ENCODE data around the gene RBMS1. TPM values are rescaled to one million over a fixed set of nuclear protein-coding genes. Genes with fewer than 3 reads are reported as not detected.
A peak's percentile ranks its signal among the peaks of the same experiment; 100 is the strongest.

Gene RBMS1
- total RNA-seq, 1 experiment from 2014 or later: 118 TPM

DNA sequence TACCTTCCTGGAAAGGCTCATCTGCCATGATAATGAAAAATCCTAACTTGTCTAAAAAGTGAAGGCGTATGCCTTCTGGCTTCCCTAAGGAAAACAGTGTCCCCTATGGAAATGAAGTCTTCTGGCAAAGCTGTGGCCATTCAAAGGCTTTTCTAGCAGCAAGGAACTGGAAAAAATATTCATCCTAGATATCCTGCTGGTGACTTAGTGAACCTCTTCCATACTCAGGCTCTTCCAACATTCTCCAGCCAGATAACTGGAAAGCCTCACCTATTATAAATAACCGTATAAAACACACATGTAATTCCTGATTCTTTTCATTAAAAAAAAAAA is 84.7 kb downstream of the RBMS1 start:
- peak; percentile 37 for DNase-seq (ENCODE audit: low read depth)

DNA sequence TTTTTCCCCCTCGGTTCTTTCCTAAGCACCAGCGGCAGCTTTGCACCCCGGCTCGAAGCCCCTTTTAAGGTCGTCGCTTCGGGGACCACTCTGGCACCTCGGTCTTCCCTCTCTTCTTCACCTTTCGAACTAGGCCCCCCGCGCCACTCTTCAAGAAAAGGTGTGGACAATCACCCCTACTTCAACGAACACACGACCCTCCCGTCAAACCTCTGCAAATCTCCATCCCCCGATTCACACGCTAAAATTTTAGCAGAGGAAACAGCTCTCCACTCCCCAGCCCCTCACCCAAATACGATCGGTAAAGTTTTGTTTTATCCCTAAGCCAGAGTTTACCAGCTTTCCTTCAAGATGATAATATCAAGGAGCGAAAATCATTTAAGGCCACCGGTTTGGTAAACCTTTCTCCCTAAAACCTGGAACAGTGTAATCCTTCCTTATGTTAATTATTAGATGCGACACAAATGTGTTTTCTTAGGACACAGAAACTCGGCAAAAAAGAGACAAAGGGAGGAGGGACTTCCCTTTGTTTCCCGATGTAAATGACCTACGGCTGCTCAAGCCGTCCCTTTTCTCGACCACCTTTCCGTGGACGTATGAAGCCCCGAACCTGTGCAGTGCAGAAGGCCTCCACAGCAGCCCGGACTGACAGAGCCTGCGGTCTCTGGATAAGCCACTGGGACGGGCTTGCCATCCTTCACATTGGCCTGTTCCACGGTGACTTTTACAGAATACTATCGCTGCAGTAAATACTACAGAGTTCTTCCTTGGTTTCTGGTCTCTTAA is 85.2 kb downstream of the RBMS1 start:
- peak; percentile 37 for DNase-seq (ENCODE audit: low read depth)

DNA sequence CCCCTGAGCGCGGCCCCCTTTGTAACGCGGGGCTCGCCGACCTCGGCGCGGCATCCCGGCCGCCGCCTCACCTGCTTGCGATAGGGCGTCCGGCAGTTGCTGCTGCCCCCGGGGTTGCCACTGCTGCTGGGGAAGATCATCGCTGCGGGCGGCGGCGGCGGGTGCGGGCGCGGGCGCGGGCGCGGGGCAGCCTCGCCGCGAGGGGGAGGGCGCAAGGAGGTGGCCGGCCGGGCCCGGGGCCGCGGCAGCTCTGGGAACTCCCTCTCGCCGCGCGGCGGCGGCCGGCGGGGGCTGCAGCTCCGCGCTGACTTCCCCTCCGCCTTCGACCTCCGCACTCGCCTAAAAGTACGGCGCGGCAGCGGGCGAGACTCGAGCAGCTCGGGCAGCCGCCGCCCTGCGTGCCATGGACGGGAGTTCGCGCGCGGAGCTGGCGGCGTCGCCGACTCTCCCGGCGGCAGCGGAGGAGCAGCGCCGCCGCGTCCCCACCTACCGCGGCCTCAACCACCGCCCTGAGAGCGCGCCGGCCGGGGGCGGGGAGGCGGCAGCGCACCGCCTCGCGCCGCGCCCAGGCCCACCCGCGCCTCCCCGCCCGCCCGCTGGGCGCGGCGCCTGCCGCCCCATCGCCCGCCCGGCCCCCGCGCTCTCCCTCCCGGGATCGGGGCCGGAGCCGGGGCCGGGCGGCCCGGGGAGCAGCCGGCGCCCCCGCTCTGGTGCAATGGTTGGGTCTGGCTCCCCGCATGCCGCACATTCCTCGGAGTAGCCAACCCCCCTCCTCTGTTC is 86.0 kb downstream of the RBMS1 start:
- peak; percentile 58 for DNase-seq (ENCODE audit: low read depth)

DNA sequence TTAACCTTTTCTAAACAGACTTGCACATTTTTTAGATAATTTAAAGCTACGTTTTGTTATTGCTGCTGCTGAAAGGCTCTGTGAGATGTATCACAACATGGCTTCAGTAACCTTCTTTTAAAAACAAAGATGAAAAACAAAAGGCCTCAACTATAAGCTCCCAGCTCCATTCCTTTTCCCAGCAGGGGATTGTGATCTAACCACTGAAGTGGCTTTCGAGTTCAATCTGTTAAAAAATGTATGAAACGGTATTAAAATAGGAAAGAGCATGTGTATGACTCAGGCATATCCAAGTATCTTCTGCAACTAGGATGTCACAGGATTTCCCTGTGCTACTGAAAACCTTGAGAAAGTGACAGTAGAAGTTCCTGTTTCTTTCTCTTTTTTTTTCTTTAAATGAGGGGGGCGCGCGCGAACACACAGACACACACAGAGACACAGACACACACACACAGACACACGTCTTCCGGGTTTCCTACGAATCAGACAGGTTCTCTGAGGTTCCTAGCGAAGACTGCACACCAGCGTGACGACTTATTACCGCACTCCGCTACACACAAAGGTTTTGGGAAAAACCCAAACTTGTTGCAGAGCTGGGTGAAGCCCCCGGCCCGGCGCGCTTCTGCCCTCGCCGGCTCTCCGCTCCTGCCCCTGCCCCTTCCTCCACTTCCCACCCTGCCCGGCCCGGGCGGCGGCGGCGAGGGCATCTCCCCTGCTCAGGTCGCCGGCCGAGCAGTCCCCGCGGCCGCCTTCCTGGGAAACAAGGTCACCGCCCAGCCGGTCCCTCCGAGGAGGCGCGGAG is 86.8 kb downstream of the RBMS1 start:
- DNase-seq (ENCODE audit: low read depth): peak; percentile 88

DNA sequence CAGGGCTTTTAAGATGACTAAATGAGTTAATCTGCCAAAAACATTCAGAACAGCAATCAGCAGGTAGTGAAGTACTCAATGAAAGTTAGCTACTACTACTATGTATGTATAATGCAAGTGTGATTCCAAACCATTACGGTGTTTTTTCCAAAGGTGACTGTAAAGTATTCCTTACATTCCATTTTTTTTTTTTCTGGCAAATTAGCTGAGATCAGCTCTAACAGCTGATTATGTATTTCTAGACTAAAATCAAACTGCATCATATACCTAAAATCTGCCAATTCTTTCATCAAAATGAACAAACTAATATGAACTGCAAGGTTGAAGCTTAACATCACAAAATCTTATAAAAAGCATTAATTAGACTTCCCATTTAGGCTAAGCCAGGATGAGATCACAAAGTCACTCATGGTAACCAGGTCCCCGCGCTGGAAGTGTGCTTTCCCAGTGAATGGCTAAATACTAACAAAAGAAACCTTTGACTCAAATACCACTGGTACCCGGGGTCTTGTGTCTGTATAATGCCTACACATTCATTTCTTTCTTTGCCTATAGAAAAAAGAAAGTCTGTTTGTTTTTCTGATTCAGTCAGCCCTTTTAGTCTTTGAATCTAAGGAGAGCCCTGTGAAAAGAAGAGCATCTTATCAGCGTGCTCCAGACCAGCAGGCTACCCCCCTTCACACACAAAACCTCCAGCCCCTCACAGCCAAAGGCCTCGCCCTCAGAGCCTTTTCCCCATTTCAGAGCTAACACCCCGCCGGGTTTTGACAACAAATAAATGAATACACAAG is 88.3 kb downstream of the RBMS1 start:
- no peak for DNase-seq (ENCODE audit: low read depth)

DNA sequence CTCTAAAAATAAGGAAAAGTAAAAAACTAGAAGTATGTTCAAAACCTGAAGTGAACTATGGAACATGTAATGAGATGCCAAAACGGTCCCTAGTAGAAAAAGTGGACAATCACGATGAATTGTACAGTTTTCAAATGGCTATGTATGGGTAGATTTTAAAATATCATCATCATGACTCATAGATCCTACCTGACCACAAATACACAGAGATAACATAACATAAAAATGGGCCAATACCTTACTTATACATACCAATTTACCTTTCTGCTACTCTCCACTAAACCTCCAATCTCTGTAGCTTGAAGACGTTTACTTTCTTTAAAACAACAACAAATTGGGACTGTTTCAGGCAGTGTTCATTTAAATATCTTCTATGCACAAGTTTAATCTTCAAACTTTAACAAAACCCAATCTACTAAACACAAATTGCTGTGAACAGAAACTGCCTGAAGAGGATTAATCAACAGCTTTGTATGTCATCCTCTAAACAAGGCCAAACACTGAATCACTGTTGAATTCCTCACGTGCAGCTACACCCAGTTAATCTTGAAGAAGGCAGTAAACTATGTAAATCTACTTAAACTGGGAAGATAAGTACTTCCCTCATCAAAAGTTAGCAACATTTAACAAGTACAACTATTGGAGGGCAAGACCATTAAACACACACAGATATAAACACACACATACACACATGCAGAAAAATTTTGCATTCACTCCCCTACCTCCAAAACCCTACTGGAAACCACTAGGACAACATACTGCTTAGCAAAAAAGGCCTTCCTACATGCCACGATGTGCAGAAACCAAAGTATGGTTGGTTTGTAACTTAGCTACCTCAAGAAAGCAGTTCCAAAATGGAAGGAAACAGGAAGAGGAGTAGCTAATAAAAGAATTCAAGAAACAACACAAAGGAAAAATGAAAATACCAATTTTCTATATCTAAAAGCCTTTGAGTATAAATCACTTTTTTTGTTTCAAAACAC is 90.3 kb downstream of the RBMS1 start:
- DNase-seq (ENCODE audit: low read depth): peak; percentile 65

DNA sequence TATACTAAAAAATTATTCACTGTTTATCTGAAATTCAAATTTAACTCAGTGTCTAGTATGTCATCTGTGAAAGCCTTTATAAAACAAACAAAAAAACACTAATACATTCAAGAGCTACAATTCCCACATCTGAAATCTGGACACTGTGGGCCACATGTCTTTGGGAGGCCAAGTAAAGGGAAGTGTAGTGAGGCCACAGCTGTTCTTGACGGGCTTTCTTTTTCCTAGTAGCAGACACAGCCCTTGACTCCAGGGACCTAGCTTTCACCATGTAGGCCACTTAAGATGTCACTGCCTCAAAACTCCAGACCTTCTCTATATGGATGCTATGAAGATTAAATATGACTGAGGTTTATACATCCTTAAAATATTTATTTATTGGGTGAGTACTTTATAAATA is 91.1 kb downstream of the RBMS1 start:
- peak; percentile 62 for DNase-seq (ENCODE audit: low read depth)

DNA sequence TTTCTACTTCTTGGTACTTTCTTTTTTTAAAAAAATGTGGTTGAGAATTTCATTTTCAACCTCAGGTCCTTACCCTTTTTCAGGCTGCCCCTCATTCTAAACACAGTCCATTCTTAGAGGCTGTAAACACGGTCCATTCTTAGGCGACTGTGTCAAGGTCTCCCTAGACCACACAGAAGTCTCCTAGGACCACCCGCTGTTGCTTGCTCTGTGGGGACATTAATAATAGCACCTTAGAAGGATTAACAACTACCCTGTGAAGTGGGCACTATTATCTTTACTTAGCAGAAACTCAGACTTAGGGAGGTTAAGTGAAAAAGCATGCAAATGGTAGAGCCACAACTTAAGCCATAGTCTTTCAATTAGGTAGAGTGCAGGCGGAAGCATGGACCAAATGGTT is 91.7 kb downstream of the RBMS1 start:
- DNase-seq (ENCODE audit: low read depth): no peak

DNA sequence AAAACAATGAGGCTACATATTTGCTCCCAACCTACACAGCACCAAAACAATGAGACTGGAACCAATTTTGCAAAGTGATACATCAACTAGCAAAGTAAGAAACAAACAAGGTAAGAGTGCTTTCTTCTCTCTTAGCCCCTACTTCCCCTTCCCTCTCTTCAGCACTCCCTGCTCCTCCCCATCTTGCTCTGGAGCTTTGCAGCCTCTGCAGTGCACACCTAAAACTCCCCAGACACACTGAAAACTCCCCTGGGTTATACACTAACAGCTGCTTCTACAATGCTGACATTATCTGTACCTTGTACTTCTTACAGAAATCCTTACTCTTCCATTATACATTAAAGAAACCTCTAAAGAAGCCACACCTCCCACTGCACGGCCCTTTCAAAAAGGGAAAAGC is 93.7 kb downstream of the RBMS1 start:
- DNase-seq (ENCODE audit: low read depth): no peak

DNA sequence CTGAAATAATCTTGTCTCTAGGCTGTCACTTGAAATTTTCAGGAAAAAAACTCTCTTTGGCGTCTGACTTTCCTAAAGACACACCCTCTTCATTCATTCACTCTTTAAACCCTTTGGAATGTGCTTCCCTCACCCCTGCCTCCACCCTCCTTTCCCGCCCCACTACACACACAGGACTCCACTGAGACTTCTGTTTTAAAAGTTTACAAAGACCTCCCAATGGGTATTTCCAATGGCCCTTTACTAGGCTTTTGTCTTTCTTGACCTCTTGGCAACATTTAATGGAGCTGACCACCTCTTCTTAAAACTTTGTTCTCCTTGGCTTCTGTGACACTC is 96.1 kb downstream of the RBMS1 start:
- DNase-seq (ENCODE audit: low read depth): peak; percentile 54

DNA sequence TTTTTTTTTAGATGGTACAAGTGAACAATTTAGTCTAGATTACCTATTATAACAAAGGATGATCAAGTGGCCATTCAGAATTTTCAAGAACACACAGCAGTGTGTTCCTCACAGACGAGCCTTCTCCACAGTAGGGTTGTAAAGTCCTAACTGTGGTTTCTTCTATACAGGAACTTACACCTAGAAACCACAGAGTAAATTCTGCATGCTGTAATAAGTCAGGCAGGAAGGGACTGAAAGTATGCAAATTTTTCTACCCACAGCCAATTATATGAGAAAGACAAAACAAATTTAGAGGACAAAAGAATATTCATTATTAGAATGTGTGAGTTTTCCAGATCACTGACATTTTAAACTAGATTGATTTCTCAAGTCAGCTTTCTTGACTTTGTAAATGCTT is 99.5 kb downstream of the RBMS1 start:
- DNase-seq (ENCODE audit: low read depth): no peak

DNA sequence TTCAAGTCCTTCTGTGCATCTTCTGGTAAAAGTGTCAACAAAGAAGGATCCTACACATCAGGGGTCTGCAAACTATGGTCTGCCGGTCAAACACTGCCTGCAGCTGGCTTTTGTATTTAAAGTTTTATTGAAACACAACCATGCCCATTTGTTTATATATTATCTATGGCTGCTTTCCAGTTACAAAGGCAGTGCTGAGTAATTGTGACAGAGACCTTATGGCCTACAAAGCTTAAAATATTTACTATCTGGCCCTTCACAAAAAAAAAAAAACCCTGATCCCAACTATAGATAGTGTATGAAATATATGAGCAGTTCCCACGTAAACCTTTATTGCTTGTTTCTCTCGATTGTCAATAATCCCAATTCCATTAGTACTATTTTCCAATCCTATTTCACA is 101.4 kb downstream of the RBMS1 start:
- no peak for DNase-seq (ENCODE audit: low read depth)

DNA sequence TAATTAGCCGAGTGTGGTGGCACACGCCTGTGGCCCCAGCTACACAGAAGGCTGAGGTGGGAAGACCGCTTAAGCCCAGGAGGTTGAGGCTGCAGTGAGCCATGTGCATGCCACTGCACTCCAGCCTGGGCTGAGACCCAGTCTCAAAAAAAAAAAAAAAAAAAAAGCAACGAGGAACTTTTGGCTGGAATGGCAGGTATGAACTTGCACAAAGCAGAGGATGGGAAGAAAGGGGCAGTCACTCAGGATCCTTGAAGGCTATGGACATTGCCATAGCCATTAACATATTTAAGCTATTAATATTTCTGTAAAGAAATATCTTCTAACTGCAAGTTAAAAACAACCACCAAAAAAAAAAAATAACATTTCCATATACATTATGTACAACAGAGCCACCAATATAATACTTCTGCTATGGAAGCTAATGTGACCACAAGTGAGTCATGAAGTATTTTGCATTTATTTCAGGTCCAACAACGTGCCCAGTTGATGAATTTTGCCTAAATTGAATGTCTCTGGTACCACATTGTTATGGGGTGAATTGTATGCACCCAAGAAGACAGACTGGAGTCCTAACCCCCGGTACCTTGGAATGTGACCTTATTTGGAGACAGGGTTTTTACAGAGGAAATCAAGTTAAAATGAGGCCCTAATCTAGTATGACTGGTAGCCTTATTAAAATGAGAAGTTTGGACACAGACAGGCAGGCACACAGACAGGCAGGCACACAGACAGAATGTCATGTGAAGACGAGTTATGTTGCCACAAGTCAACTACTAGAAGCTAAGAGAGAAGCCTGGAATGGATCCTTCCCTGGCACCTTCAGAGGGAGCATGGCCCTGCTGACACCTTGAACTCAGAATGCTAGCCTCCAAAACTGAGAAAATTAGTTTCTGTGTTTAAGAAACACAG is 102.8 kb downstream of the RBMS1 start:
- DNase-seq (ENCODE audit: low read depth): peak; percentile 72

DNA sequence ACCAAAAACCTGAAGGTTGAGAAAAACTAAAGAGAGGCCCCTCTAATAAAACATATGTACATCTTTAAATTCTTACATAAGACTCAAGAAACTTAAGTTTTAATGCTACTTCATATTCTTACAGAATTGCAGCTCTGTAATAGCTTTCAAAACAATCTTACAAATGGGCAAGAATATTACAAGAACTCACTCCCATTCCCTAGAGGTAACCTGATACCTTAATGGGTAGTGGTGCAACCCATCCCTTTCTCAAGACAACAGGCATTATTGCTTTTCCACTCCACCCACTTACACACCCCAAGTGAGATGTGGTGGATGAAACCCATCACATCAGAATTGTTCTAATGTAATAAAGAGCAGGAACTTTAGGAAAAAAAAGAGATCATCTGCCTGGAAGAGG is 103.7 kb downstream of the RBMS1 start:
- DNase-seq (ENCODE audit: low read depth): peak; percentile 83

DNA sequence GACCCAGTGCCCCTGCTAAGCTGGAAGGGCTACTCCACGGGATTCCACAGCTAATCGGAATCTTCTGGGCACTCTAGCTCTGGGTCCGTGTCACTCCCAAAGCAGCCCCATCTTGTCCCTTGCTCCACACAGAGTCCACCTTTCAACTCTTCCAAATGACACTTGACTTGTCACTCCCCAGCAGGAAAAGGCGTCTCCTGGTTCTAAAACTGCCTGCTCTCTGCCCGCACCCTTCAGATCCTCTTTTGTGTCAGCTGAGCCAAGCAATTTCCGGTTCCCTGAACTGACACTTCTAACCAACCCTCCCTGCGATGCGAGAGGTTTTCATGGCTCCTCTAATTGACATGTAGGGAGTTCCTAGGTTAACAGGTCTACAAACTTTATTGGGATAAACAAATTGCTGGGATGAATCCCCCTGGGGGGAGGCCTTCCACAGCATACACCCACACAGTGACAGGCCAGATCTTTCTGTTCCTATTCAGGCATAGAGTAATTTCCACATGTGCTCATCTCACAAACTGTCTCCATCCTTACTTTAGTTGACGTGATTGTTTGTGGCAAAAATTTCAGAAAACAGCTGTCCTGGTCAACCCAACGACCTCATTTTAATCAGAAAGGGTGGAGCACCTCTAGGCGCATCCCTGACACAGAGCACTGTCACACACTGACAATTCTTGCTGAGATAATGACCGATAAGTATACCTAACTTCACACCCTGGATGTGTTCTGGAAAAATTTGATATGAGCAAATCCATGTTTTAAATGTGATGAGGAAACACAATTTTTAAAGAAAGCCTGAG is 104.9 kb downstream of the RBMS1 start:
- peak; percentile 56 for DNase-seq (ENCODE audit: low read depth)

DNA sequence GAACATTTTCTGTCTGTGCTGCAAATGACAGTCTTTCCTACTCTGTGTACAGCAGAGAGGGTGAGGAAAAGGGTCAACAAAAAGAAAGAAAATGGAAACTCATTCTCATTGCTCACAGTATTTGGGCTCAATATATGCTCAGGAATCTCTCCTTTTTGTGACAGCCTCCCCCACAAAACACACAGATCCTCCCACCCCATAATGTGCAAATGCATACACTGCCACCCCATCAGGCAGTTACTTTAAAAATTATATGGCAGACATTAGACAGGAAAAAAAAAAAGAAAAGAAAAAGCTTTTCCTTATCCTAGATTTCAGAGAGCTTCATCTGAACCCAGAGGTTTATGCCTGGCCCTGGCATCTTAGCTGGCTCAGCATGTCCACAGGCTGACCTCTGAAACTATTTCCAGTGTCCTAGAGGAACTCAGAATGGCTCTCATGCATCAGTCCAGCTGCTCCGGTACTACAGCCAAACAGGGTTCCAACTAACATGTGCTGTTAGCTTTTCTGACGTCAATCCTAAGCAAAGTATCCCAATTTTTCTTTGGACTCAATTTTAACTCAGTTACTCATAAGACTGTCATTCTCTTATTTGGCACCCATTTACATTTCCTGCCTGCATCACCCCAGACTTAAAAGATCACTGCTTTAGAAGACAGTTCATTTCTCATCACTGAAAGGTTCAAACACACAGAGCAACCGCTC is 105.9 kb downstream of the RBMS1 start:
- peak; percentile 97 for DNase-seq (ENCODE audit: low read depth)

DNA sequence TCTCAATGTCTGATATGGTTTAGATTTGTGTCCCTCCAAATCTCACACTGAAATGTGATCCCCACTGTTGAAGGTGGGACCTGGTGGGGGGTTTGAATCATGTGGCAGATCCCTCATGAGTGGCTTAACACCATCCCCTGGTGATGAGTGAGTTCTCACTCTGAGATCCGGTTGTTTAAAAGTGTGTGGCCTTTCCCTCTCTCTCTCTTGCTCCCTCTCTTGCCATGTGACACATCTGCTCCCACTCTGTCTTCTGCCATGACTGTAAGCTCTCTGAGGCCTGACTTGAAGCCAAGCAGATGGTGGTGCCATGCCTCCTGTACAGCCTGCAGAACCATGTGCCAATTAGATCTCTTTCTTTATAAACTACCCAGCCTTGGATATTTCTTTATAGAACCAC is 108.8 kb downstream of the RBMS1 start:
- no peak for DNase-seq (ENCODE audit: low read depth)

DNA sequence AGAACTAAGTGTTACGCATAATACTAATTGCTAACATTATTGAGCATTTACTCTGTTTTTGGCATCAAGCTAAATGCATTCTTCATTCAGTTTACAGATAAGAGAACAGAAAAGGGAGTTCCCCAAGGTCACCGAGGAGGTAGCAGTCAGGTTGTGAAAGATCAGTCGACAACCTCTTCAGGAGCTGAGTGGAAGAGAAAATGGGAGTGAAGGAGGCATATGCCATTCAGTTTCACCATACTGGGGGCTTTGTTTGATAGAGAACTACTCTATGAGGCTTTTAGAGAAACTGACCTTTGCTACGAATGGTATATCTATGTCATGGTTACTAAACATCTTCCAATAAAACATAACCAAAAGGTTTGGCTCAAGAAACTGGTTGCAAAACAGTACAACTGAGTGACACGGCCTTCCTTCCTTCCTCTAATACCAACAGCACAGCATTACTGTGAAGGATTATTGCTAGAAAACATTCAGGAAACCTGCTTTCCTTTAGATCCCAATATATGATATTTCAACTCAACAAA is 112.1 kb downstream of the RBMS1 start:
- DNase-seq (ENCODE audit: low read depth): no peak
